Fibroblast of lung (primary cell): Measurements from ENCODE around the gene CLDN19. TPM values are rescaled to one million over a fixed set of nuclear protein-coding genes. Genes with fewer than 3 reads are reported as not detected.

Experiments used
- DNase-seq, 2 donors: peaks; one replicate each; pipeline versions ENCODE4 v3.0.0 to v3.0.0-alpha.2; 2010; ENCODE audit warnings: low read depth in 2 of 2
- H2AFZ ChIP-seq: 2 replicates; pipeline ENCODE4 v1.5.1; 2012; ENCODE audit warnings: low read length, control low read depth, inconsistent platforms
- H3K27ac ChIP-seq: 2 replicates; pipeline ENCODE4 v1.5.1; 2011; ENCODE audit warnings: low read length, control low read depth; ENCODE audit not compliant: insufficient read depth
- H3K27me3 ChIP-seq: 2 replicates; pipeline ENCODE4 v1.5.1; 2011; ENCODE audit warnings: mild to moderate bottlenecking, low read length; ENCODE audit not compliant: control insufficient read depth, insufficient read depth
- H3K36me3 ChIP-seq: 2 replicates; pipeline ENCODE4 v1.5.1; 2011; ENCODE audit warnings: low read length; ENCODE audit not compliant: control insufficient read depth, insufficient read depth
- H3K4me1 ChIP-seq: 2 replicates; pipeline ENCODE4 v1.5.1; 2011; ENCODE audit warnings: low read length; ENCODE audit not compliant: control insufficient read depth, insufficient read depth; ENCODE audit errors: extremely low read depth
- H3K4me2 ChIP-seq: 2 replicates; pipeline ENCODE4 v1.5.1; 2011; ENCODE audit warnings: low read length, control low read depth; ENCODE audit not compliant: insufficient read depth; ENCODE audit errors: extremely low read depth
- H3K4me3 ChIP-seq, 4 experiments: fragments of 200-600 bp in 1 of 4; sonication (generic) in 1 of 4; replicated peaks in 1 of 4; 2 replicates each; pipeline ENCODE4 v1.5.1; 2011 to 2016; ENCODE audit warnings: low read length in 4 of 4, low read depth in 3 of 4, mild to moderate bottlenecking in 3 of 4, control low read depth in 2 of 4, inconsistent platforms in 1 of 4, mixed read lengths in 1 of 4; ENCODE audit not compliant: insufficient read depth in 1 of 4; ENCODE audit errors: control extremely low read depth in 1 of 4
- H3K79me2 ChIP-seq: 2 replicates; pipeline ENCODE4 v1.5.1; 2012; ENCODE audit warnings: mild to moderate bottlenecking, low read length, inconsistent platforms; ENCODE audit not compliant: control insufficient read depth, insufficient read depth
- H3K9ac ChIP-seq: 2 replicates; pipeline ENCODE4 v1.5.1; 2011; ENCODE audit warnings: mild to moderate bottlenecking, low read length, control low read depth; ENCODE audit not compliant: insufficient read depth
- H3K9me3 ChIP-seq: 2 replicates; pipeline ENCODE4 v1.5.1; 2012; ENCODE audit warnings: low read depth, low read length; ENCODE audit not compliant: control insufficient read depth, insufficient read depth
- H4K20me1 ChIP-seq: 2 replicates; pipeline ENCODE4 v1.5.1; 2011; ENCODE audit warnings: low read length; ENCODE audit not compliant: control insufficient read depth, insufficient read depth; ENCODE audit errors: extremely low read depth
- CTCF ChIP-seq, 2 donors: IDR thresholded peaks in 1 of 2; conservative IDR thresholded peaks in 1 of 2; 1 replicate in 1 of 2; 2 replicates in 1 of 2; pipeline ENCODE4 v1.5.1; 2011 to 2012; ENCODE audit warnings: low read length in 2 of 2, control low read depth in 1 of 2, inconsistent platforms in 1 of 2, low read depth in 1 of 2, mild to moderate bottlenecking in 1 of 2
- EZH2 ChIP-seq: IDR thresholded peaks from 2 replicates; pipeline ENCODE4 v1.5.1; 2012; ENCODE audit warnings: low read length, control low read depth, mild to moderate bottlenecking; ENCODE audit errors: missing control alignments
- polyA plus RNA-seq, 2 donors: library from polyadenylated mRNA; depleted of rRNA in 1 of 2; stranded (reverse) in 1 of 2; unstranded in 1 of 2; fragments of >200 nt; gene quantifications; 2 replicates each; pipeline ENCODE4 v1.2.1, GENCODE V29; 2011 to 2012; ENCODE audit warnings: missing spikeins in 1 of 2
- total RNA-seq: library from RNA; depleted of rRNA; stranded (reverse); fragments of >200 nt; gene quantifications from 2 replicates; pipeline ENCODE4 v1.2.1, GENCODE V29; 2014

Gene CLDN19
- total and polyA plus RNA-seq, 2 donors (not counting 1 experiment from before 2014, with no cell fraction given), result not detected

- Histone ChIP-seq H3K4me3 (no peak overlapping the region), H3K27me3 (no peaks in the 10 kb centered on the region), H3K4me2 (no peak overlapping the region), H3K36me3 (no peaks in the 10 kb centered on the region), H3K9ac (no peak overlapping the region), H4K20me1 (no peaks in the 10 kb centered on the region), H3K27ac (no peak overlapping the region), H2AFZ (peak overlapping the region; percentile 55), H3K79me2 (no peaks in the 10 kb centered on the region), H3K4me1 (no peaks in the 10 kb centered on the region), H3K9me3 (no peaks in the 10 kb centered on the region)
- no peak for TF ChIP-seq EZH2
- TF ChIP-seq CTCF (conservative IDR thresholded peaks at IDR 0.05 in 1 of 2, IDR thresholded peaks at IDR 0.05 in 1 of 2; ENCODE audit: low read depth in 1 of 2, low read length in 2 of 2), result no peak
- no peak for DNase-seq
Measured at GRCh38 chr1:42736571-42737200, 3.4 kb downstream of the CLDN19 start.

GRCh38 chr1:42736152-42736551 is 3.9 kb downstream of the CLDN19 start:
- Histone ChIP-seq H3K4me3 (no peak overlapping the region), H3K4me2 (no peak overlapping the region), H3K27me3 (no peaks in the 10 kb centered on the region), H3K9ac (no peak overlapping the region), H3K4me1 (no peaks in the 10 kb centered on the region), H2AFZ (peak overlapping the region; percentile 55), H3K36me3 (no peaks in the 10 kb centered on the region), H3K27ac (no peak overlapping the region), H3K9me3 (no peaks in the 10 kb centered on the region), H3K79me2 (no peaks in the 10 kb centered on the region), H4K20me1 (no peaks in the 10 kb centered on the region)
- peak in 1 of 2 donors; percentile 20 for DNase-seq
- peak in 1 of 2 donors; percentile 52 for TF ChIP-seq CTCF (conservative IDR thresholded peaks at IDR 0.05 in 1 of 2, IDR thresholded peaks at IDR 0.05 in 1 of 2; ENCODE audit: low read depth in 1 of 2, low read length in 2 of 2)
- no peak for TF ChIP-seq EZH2

GRCh38 chr1:42735477-42736105 is 4.4 kb downstream of the CLDN19 start:
- H3K4me3 ChIP-seq, result no peak overlapping the region
- no peaks in the 10 kb centered on the region for H4K20me1 ChIP-seq
- DNase-seq, result no peak
- H3K27ac ChIP-seq, result no peak overlapping the region
- no peaks in the 10 kb centered on the region for H3K36me3 ChIP-seq
- TF ChIP-seq EZH2 (no peak), CTCF (conservative IDR thresholded peaks at IDR 0.05 in 1 of 2, IDR thresholded peaks at IDR 0.05 in 1 of 2; ENCODE audit: low read depth in 1 of 2, low read length in 2 of 2) (no peak)
- no peaks in the 10 kb centered on the region for H3K4me1 ChIP-seq
- no peaks in the 10 kb centered on the region for H3K79me2 ChIP-seq
- H2AFZ ChIP-seq, result no peak overlapping the region
- H3K27me3 ChIP-seq, result no peaks in the 10 kb centered on the region
- H3K9ac ChIP-seq, result no peak overlapping the region
- no peak overlapping the region for H3K4me2 ChIP-seq
- H3K9me3 ChIP-seq, result no peaks in the 10 kb centered on the region
